B cell (primary cell): Measurements from ENCODE around the gene GRID1. TPM values are rescaled to one million over a fixed set of nuclear protein-coding genes. Genes with fewer than 3 reads are reported as not detected.

Experiments
- ATAC-seq: fragments of 200-7000 bp; cut with Tn5 transposase; one replicate; pipeline ENCODE4 v1.10.0; 2021; ENCODE audit warnings: low read depth, mild to moderate bottlenecking, moderate number of reproducible peaks, moderate library complexity
- CTCF ChIA-PET: fragments of 350-600 bp; sonication (Branson Sonifier 250); formaldehyde crosslinking; loops from one replicate; lab custom pipeline; 2021; ENCODE audit warnings: antibody characterized with exemption, inconsistent platforms; lab: Charles Lee
- POLR2A ChIA-PET: fragments of 350-600 bp; sonication (Branson Sonifier 250); formaldehyde crosslinking; loops from one replicate; lab custom pipeline; 2021; ENCODE audit warnings: antibody characterized with exemption; lab: Charles Lee
- DNase-seq: peaks from one replicate; pipeline ENCODE4 v3.0.0; 2013
- H2AFZ ChIP-seq: 2 replicates; pipeline ENCODE4 v1.6.1; 2012; ENCODE audit warnings: mild to moderate bottlenecking, low read depth, low read length; ENCODE audit not compliant: insufficient read depth, poor library complexity, severe bottlenecking
- H3K27ac ChIP-seq, 2 donors: 1 replicate in 1 of 2; 2 replicates in 1 of 2; pipeline ENCODE4 v1.5.1; 2012 to 2013; ENCODE audit warnings: low read length in 2 of 2, mild to moderate bottlenecking in 2 of 2, moderate library complexity in 1 of 2
- H3K27me3 ChIP-seq, 4 experiments: fragments of 200-600 bp in 1 of 4; sonication (generic) in 1 of 4; replicated peaks in 1 of 4; 1 replicate in 2 of 4; 2 replicates in 2 of 4; pipeline versions ENCODE4 v1.6.1 to v1.7.0; 2013 to 2016; ENCODE audit warnings: low read length in 3 of 4, mild to moderate bottlenecking in 2 of 4, mixed read lengths in 1 of 4, moderate library complexity in 1 of 4; ENCODE audit not compliant: insufficient read depth in 4 of 4, control insufficient read depth in 3 of 4; ENCODE audit errors: control extremely low read depth in 1 of 4
- H3K36me3 ChIP-seq, 2 experiments: replicated peaks in 1 of 2; 1 replicate in 1 of 2; 2 replicates in 1 of 2; pipeline versions ENCODE4 v1.6.1 to v1.7.1; 2013; ENCODE audit warnings: low read length in 1 of 2; ENCODE audit not compliant: insufficient read depth in 2 of 2, control insufficient read depth in 1 of 2; ENCODE audit errors: control extremely low read depth in 1 of 2, extremely low read depth in 1 of 2
- H3K4me1 ChIP-seq, 2 donors: fragments of 200-600 bp in 1 of 2; sonication (generic) in 1 of 2; 1 replicate in 1 of 2; 2 replicates in 1 of 2; pipeline versions ENCODE4 v1.5.1 to v1.6.1; 2013 to 2017; ENCODE audit warnings: low read length in 2 of 2; ENCODE audit not compliant: control insufficient read depth in 2 of 2, insufficient read depth in 2 of 2
- H3K4me2 ChIP-seq: replicated peaks from 2 replicates; pipeline ENCODE3; 2012; ENCODE audit warnings: mild to moderate bottlenecking, low read depth, low read length; ENCODE audit not compliant: poor library complexity, severe bottlenecking
- H3K4me3 ChIP-seq, 5 experiments: fragments of 200-600 bp in 1 of 5; sonication (generic) in 1 of 5; 1 replicate in 3 of 5; 2 replicates in 2 of 5; pipeline versions ENCODE4 v1.5.1 to v1.7.0; 2011 to 2016; ENCODE audit warnings: low read length in 4 of 5, mild to moderate bottlenecking in 4 of 5, low read depth in 2 of 5, control low read depth in 1 of 5, moderate library complexity in 1 of 5; ENCODE audit not compliant: insufficient read depth in 1 of 5; ENCODE audit errors: control extremely low read depth in 1 of 5, extremely low read depth in 1 of 5
- H3K79me2 ChIP-seq: fragments of 200-600 bp; sonication (generic); one replicate; pipeline ENCODE4 v1.6.0; 2016; ENCODE audit warnings: low read length; ENCODE audit not compliant: control insufficient read depth, insufficient read depth
- H3K9ac ChIP-seq: fragments of 200-600 bp; sonication (generic); 2 replicates; pipeline ENCODE4 v1.6.1; 2017; ENCODE audit warnings: mild to moderate bottlenecking, low read length, moderate library complexity
- H3K9me3 ChIP-seq, 3 donors: one replicate each; pipeline versions ENCODE4 v1.6.1 to v1.7.1; 2013; ENCODE audit warnings: low read length in 2 of 3; ENCODE audit not compliant: control insufficient read depth in 2 of 3, insufficient read depth in 1 of 3; ENCODE audit errors: control extremely low read depth in 1 of 3
- H4K20me1 ChIP-seq: 2 replicates; pipeline ENCODE4 v1.6.0; 2012; ENCODE audit warnings: mild to moderate bottlenecking, low read length; ENCODE audit not compliant: insufficient read depth, control insufficient read depth, poor library complexity, severe bottlenecking
- H3K27ac Mint-ChIP-seq: one replicate; pipeline ENCODE4 v1.8.0; 2021; ENCODE audit warnings: mixed read lengths
- H3K27me3 Mint-ChIP-seq: one replicate; pipeline ENCODE4 v1.8.0; 2021; ENCODE audit warnings: mixed read lengths
- H3K4me1 Mint-ChIP-seq: one replicate; pipeline ENCODE4 v1.8.0; 2021; ENCODE audit warnings: mixed read lengths
- H3K4me3 Mint-ChIP-seq: one replicate; pipeline ENCODE4 v1.8.0; 2021; ENCODE audit warnings: mixed read lengths
- H3K9me3 Mint-ChIP-seq: one replicate; pipeline ENCODE4 v1.8.0; 2022; ENCODE audit warnings: mixed read lengths; ENCODE audit not compliant: insufficient read depth
- CTCF ChIP-seq: fragments of 200-600 bp; IDR thresholded peaks from one replicate; pipeline ENCODE4 v1.8.0; 2022; ENCODE audit warnings: antibody characterized with exemption, mild to moderate bottlenecking
- EZH2 ChIP-seq: IDR thresholded peaks from 2 replicates; pipeline ENCODE4 v1.6.1; 2012; ENCODE audit warnings: borderline replicate concordance, low read depth, mild to moderate bottlenecking, moderate library complexity, low read length; ENCODE audit not compliant: insufficient read depth, poor library complexity, severe bottlenecking
- WGBS: methylation state at CpG from one replicate; pipeline ENCODE4 v1.1.5; 2013; ENCODE audit warnings: missing lambda C conversion rate; ENCODE audit not compliant: insufficient coverage; 5-methylcytosine and 5-hydroxymethylcytosine counted together
- intact Hi-C: fragments of 100-400 bp; cut with micrococcal nuclease; formaldehyde crosslinking; loops from one replicate; pipeline ENCODE4 v1.10.0; 2022
- polyA plus RNA-seq: library from polyadenylated mRNA; depleted of rRNA; stranded (reverse); fragments of >200 nt; gene quantifications from 2 replicates; pipeline ENCODE4 v1.2.3, GENCODE V29; 2012
- total RNA-seq, 2 donors: library from RNA; stranded (reverse); fragments of 120-200 nt in 1 of 2; gene quantifications; 1 replicate in 1 of 2; 2 replicates in 1 of 2; pipeline versions ENCODE4 v1.2.3 to v1.2.4, GENCODE V29; 2013 to 2022

GRID1 gene
- total and polyA plus RNA-seq, 2 donors (not counting 1 experiment from before 2014, with no cell fraction given) = not detected

GRCh38 chr10:86292462-86293395 lies 73.9 kb downstream of the GRID1 start:
- Histone ChIP-seq H3K36me3 (no peaks in the 10 kb centered on the region), H3K4me1 (no peaks in the 10 kb centered on the region), H3K79me2 (no peaks in the 10 kb centered on the region), H3K27ac (no peak overlapping the region), H3K9me3 (no peaks in the 10 kb centered on the region), H3K27me3 (no peaks in the 10 kb centered on the region), H3K9ac (no peak overlapping the region), H2AFZ (no peak overlapping the region), H3K4me2 (no peak overlapping the region), H3K4me3 (no peak overlapping the region), H4K20me1 (no peaks in the 10 kb centered on the region)
- no peak for TF ChIP-seq EZH2
- TF ChIP-seq CTCF = no peak
- intact Hi-C loops = no loop called here
- Mint-ChIP-seq H3K4me3 (no peak overlapping the region), H3K27ac (no peak overlapping the region), H3K9me3 (no peaks in the 10 kb centered on the region), H3K27me3 (peaks cover 16% of the 10 kb centered on the region), H3K4me1 (peaks cover 3% of the 10 kb centered on the region)
- WGBS = 96% methylated on average over 7 of the region's 13 CpGs
- no peak for DNase-seq
- CTCF ChIA-PET = no interaction called here
- POLR2A ChIA-PET = no interaction called here
- ATAC-seq = no peak
